Right lobe of liver (tissue), 6 donors: ENCODE results near the gene LY6G5C. TPM values are rescaled to one million over a fixed set of nuclear protein-coding genes. Genes with fewer than 3 reads are reported as not detected.

ENCODE experiments used
- ATAC-seq, 4 donors: fragments of 200-7000 bp; cut with Tn5 transposase; one replicate each; pipeline ENCODE4 v1.9.1; 2020; ENCODE audit warnings: mild to moderate bottlenecking in 4 of 4, moderate library complexity in 4 of 4
- DNase-seq, 3 donors: peaks; one replicate each; pipeline ENCODE4 v3.0.0-alpha.2; 2020
- H3K27ac ChIP-seq, 3 donors: fragments of 200-600 bp; one replicate each; pipeline ENCODE4 v1.8.0; 2022
- H3K27me3 ChIP-seq, 2 donors: fragments of 200-600 bp; one replicate each; pipeline ENCODE4 v1.8.0; 2022
- H3K36me3 ChIP-seq, 4 donors: fragments of 200-600 bp; sonication (generic) in 1 of 4; one replicate each; pipeline versions ENCODE4 v1.5.1 to v1.8.0; 2017 to 2022; ENCODE audit warnings: control low read depth in 1 of 4
- H3K4me1 ChIP-seq, 4 donors: fragments of 200-600 bp; sonication (generic) in 1 of 4; one replicate each; pipeline versions ENCODE4 v1.5.1 to v1.8.0; 2017 to 2022; ENCODE audit warnings: control low read depth in 1 of 4
- H3K4me3 ChIP-seq, 3 donors: fragments of 200-600 bp; one replicate each; pipeline ENCODE4 v1.8.0; 2022
- H3K9me3 ChIP-seq, 4 donors: fragments of 200-600 bp; sonication (generic) in 1 of 4; one replicate each; pipeline versions ENCODE4 v1.5.1 to v1.8.0; 2017 to 2022; ENCODE audit warnings: control low read depth in 1 of 4
- CTCF ChIP-seq, 4 donors: fragments of 200-600 bp in 3 of 4; fragments of 450-650 bp in 1 of 4; IDR thresholded peaks; one replicate each; pipeline versions ENCODE4 v1.5.1 to v1.8.0; 2016 to 2022; ENCODE audit warnings: antibody characterized with exemption in 4 of 4, mild to moderate bottlenecking in 2 of 4
- POLR2A ChIP-seq: fragments of 450-650 bp; IDR thresholded peaks from one replicate; pipeline ENCODE4 v1.6.1; 2017; ENCODE audit warnings: antibody characterized with exemption, mild to moderate bottlenecking
- WGBS: methylation state at CpG from one replicate; pipeline ENCODE4 v1.1.6; 2018; ENCODE audit warnings: low coverage, low lambda C conversion rate; ENCODE audit not compliant: insufficient coverage; ENCODE audit errors: missing lambda C conversion rate; 5-methylcytosine and 5-hydroxymethylcytosine counted together
- intact Hi-C, 2 donors: fragments of 100-400 bp; cut with DNase I; formaldehyde crosslinking; loops; one replicate each; pipeline versions ENCODE4 v1.11.2 to v1.14.1; 2022
- total RNA-seq, 6 experiments: library from RNA; depleted of rRNA in 2 of 6; stranded (reverse); fragments of >200 nt in 2 of 6; fragmentation: NEBNext Ultra II Directional in 3 of 6; extraction: Animal tissue kit (Norgen Biotek cat#: 25700) in 3 of 6; gene quantifications; one replicate each; pipeline versions ENCODE4 v1.1.0 to v1.2.4, GENCODE V29; 2016 to 2023
- donor health status: DM: no; HTN: yes; CAD: no.
- donor health status: DM: no; HTN: no; CAD: no.
- donor health status: DM: no; HTN: no; CAD: no.
- donor health status: DM: no; HTN: yes; CAD: no.
- donor health status: DM: no; HTN: yes; CAD: no.

The LY6G5C gene
- total RNA-seq, 6 experiments from 2014 or later, result 0.68 to 1.6 (median 1.2) TPM

- Histone ChIP-seq H3K36me3 (peaks cover 3 to 15% (median 9%) of the 10 kb centered on the region in 4 donors), H3K27ac (peak overlapping the region in 1 of 3 donors; percentile 90), H3K4me3 (peak overlapping the region in 2 of 3 donors; percentile 70 to 93), H3K27me3 (no peaks in the 10 kb centered on the region), H3K9me3 (no peaks in the 10 kb centered on the region), H3K4me1 (peaks cover 1 to 29% (median 14%) of the 10 kb centered on the region in 4 donors)
- ATAC-seq (no peak), DNase-seq (no peak)
- intact Hi-C loops, result no loop called here
- TF ChIP-seq CTCF (IDR thresholded peaks at IDR 0.05) (no peak), POLR2A (no peak)
- WGBS, result 71% methylated on average over 4 of the region's 9 CpGs
These were observed 17.5 kb downstream of the LY6G5C start for GRCh38 chr6:31663126-31663960.

GRCh38 chr6:31662124-31662723 lies 18.6 kb downstream of the LY6G5C start:
- intact Hi-C loops, result no loop called here
- Histone ChIP-seq H3K27ac (no peak overlapping the region), H3K36me3 (peaks cover 0 to 6% (median 3%) of the 10 kb centered on the region in 4 donors), H3K4me1 (peaks cover 1 to 41% (median 14%) of the 10 kb centered on the region in 4 donors), H3K9me3 (no peaks in the 10 kb centered on the region), H3K4me3 (no peak overlapping the region), H3K27me3 (no peaks in the 10 kb centered on the region)
- 81% methylated on average over 10 of the region's 12 CpGs for WGBS
- TF ChIP-seq POLR2A (no peak), CTCF (IDR thresholded peaks at IDR 0.05) (no peak)
- no peak for ATAC-seq
- no peak for DNase-seq

GRCh38 chr6:31661262-31662123 lies 19.4 kb downstream of the LY6G5C start:
- H3K9me3 ChIP-seq, result no peaks in the 10 kb centered on the region
- ATAC-seq, result no peak
- peaks cover 0 to 5% (median 1%) of the 10 kb centered on the region in 4 donors for H3K36me3 ChIP-seq
- DNase-seq, result no peak
- peaks cover 1 to 42% (median 14%) of the 10 kb centered on the region in 4 donors for H3K4me1 ChIP-seq
- intact Hi-C loops, result no loop called here
- peak overlapping the region in 1 of 3 donors; percentile 89 for H3K4me3 ChIP-seq
- TF ChIP-seq POLR2A (no peak), CTCF (IDR thresholded peaks at IDR 0.05) (no peak)
- H3K27me3 ChIP-seq, result no peaks in the 10 kb centered on the region
- 63% methylated on average over 6 of the region's 12 CpGs for WGBS
- peak overlapping the region in 2 of 3 donors; percentile 64 to 79 for H3K27ac ChIP-seq
